ENCODE data around the gene PRSS2.
"Not testable (repeated sequence)": the region's sequence is repeated elsewhere in the genome, so short reads cannot be mapped to it uniquely, and the experiment has no call there.

Gene PRSS2

GRCh38 chr7:142760071-142760642, 10.6 kb upstream of the PRSS2 start:
- Histone ChIP-seq H4K20me1 (no peaks in the 10 kb centered on the region), H3K36me3 (no peaks in the 10 kb centered on the region), H3K9ac (no peak overlapping the region), H3K4me2 (no peak overlapping the region), H3K27ac (no peak overlapping the region), H3K4me3 (no peak overlapping the region), H3K4me1 (peaks cover 9% of the 10 kb centered on the region), H3K9me3 (no peaks in the 10 kb centered on the region), H3K27me3 (no peaks in the 10 kb centered on the region)
- TF ChIP-seq Cebpa-rat (IDR thresholded peaks at IDR 0.05) = no peak

- H3K4me2 ChIP-seq, H3K4me1 ChIP-seq, H3K9me3 ChIP-seq, H3K36me3 ChIP-seq, H4K20me1 ChIP-seq, H3K27me3 ChIP-seq, H3K27ac ChIP-seq, H3K9ac ChIP-seq, H3K4me3 ChIP-seq: not testable (repeated sequence)
These were observed 9.2 kb upstream of the PRSS2 start for GRCh38 chr7:142761606-142762005.

GRCh38 chr7:142762104-142762503, 8.7 kb upstream of the PRSS2 start:
- H3K4me2 ChIP-seq = no peak overlapping the region
- H3K9me3 ChIP-seq = no peaks in the 10 kb centered on the region
- no peak overlapping the region for H3K27ac ChIP-seq
- no peak for TF ChIP-seq Cebpa-rat (IDR thresholded peaks at IDR 0.05)
- H4K20me1 ChIP-seq = no peaks in the 10 kb centered on the region
- H3K4me1 ChIP-seq = peaks cover 9% of the 10 kb centered on the region
- H3K4me3 ChIP-seq = no peak overlapping the region
- no peaks in the 10 kb centered on the region for H3K27me3 ChIP-seq
- H3K36me3 ChIP-seq = no peaks in the 10 kb centered on the region
- no peak overlapping the region for H3K9ac ChIP-seq

GRCh38 chr7:142767451-142767850, 3.3 kb upstream of the PRSS2 start:
- Histone ChIP-seq H3K4me2 (no peak overlapping the region), H3K9me3 (no peaks in the 10 kb centered on the region), H3K27me3 (no peaks in the 10 kb centered on the region), H3K36me3 (no peaks in the 10 kb centered on the region), H3K27ac (no peak overlapping the region), H3K4me3 (no peak overlapping the region), H3K4me1 (peaks cover 26% of the 10 kb centered on the region), H3K9ac (no peak overlapping the region), H4K20me1 (no peaks in the 10 kb centered on the region)
- no peak for TF ChIP-seq Cebpa-rat (IDR thresholded peaks at IDR 0.05)

DNA sequence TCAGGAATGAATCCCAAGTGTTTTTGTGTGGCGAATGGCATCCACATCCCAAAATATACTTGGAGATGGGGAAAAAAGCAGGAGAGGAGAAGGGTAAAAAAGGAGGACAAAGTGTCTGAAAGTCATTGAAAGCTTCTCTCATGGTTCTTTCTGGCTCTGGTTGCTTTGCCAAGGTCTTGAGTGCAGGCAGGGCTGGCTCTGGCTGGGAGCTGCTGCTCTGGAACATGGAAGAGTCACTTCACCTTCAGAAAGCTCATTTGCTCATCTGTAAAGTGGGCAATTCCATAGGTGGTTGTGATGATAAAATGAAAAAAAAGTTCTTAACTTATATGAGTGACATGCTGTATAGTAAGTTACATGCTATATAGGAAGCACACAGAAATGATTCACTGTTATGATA, 2.9 kb upstream of the PRSS2 start:
- Histone ChIP-seq H3K4me1 (peaks cover 26% of the 10 kb centered on the region), H3K9ac (no peak overlapping the region), H4K20me1 (no peaks in the 10 kb centered on the region), H3K27me3 (no peaks in the 10 kb centered on the region), H3K4me3 (no peak overlapping the region), H3K9me3 (no peaks in the 10 kb centered on the region), H3K27ac (no peak overlapping the region), H3K4me2 (no peak overlapping the region), H3K36me3 (no peaks in the 10 kb centered on the region)
- TF ChIP-seq Cebpa-rat (IDR thresholded peaks at IDR 0.05) = no peak

DNA sequence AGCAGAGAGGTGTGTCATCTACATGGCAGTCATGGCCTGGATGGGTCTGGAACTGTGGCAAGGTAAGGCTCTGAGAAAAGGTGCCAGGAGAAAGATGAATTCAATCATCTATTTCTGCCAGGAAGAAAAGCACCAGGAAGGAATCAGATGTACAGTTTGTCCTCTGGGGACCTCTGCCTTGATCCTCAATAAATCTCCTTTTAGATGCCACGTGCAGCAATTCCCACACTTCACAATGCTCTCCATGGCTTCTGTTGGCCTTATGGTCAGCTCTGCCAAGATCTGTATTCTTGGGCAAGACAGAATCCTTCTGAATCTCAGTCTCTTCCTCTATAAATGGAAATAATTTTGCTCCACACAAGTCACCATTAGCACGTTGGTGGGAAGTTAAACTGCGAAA, 1.9 kb upstream of the PRSS2 start:
- not testable (repeated sequence) for H3K4me2 ChIP-seq, H3K27ac ChIP-seq, H4K20me1 ChIP-seq, H3K27me3 ChIP-seq, H3K9ac ChIP-seq, H3K9me3 ChIP-seq, H3K4me3 ChIP-seq, H3K36me3 ChIP-seq
- H3K4me1 ChIP-seq = peaks cover 17% of the 10 kb centered on the region

DNA sequence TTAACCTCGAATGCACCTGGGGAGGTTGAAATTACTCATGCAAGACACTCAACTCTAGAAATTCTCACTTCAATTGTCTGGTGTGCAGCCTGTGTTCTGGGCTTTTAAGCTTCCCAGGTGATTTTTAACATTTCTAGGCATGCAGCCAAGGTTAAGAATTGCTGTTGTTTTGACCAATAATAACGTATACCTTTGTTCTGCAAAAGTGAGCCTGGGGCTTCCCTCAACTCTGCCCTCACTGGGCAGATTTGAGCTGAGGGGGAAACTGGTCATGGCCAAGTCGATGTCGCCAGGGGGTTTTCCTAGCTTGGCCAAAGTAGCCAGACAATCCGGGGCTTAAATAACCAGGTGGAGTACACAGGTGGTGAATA, 568 bp downstream of the PRSS2 start:
- no peaks in the 10 kb centered on the region for H3K27me3 ChIP-seq
- H3K9me3 ChIP-seq = no peaks in the 10 kb centered on the region
- no peaks in the 10 kb centered on the region for H3K36me3 ChIP-seq
- no peak overlapping the region for H3K4me3 ChIP-seq
- TF ChIP-seq Cebpa-rat (IDR thresholded peaks at IDR 0.05) = no peak
- H3K4me2 ChIP-seq = peak overlapping the region; percentile 21; the same call in 1 of the 2 replicates
- no peak overlapping the region for H3K9ac ChIP-seq
- H3K4me1 ChIP-seq = peaks cover 17% of the 10 kb centered on the region
- H4K20me1 ChIP-seq = no peaks in the 10 kb centered on the region
- no peak overlapping the region for H3K27ac ChIP-seq

GRCh38 chr7:142772051-142772450, 1.3 kb downstream of the PRSS2 start:
- H3K4me1 ChIP-seq = peaks cover 17% of the 10 kb centered on the region
- no peak for TF ChIP-seq Cebpa-rat (IDR thresholded peaks at IDR 0.05)
- no peak overlapping the region for H3K27ac ChIP-seq
- no peak overlapping the region for H3K4me2 ChIP-seq
- H3K9me3 ChIP-seq = no peaks in the 10 kb centered on the region
- no peaks in the 10 kb centered on the region for H4K20me1 ChIP-seq
- no peaks in the 10 kb centered on the region for H3K36me3 ChIP-seq
- no peak overlapping the region for H3K4me3 ChIP-seq
- no peak overlapping the region for H3K9ac ChIP-seq
- no peaks in the 10 kb centered on the region for H3K27me3 ChIP-seq

GRCh38 chr7:142772673-142773072, 1.9 kb downstream of the PRSS2 start:
- H3K27ac ChIP-seq = no peak overlapping the region
- no peaks in the 10 kb centered on the region for H3K9me3 ChIP-seq

GRCh38 chr7:142773230-142773629, 2.5 kb downstream of the PRSS2 start:
- no peaks in the 10 kb centered on the region for H3K9me3 ChIP-seq
- no peaks in the 10 kb centered on the region for H3K36me3 ChIP-seq
- peaks cover 17% of the 10 kb centered on the region for H3K4me1 ChIP-seq
- H3K9ac ChIP-seq = no peak overlapping the region
- H3K27me3 ChIP-seq = no peaks in the 10 kb centered on the region
- TF ChIP-seq Cebpa-rat (IDR thresholded peaks at IDR 0.05) = no peak
- no peak overlapping the region for H3K4me2 ChIP-seq
- no peaks in the 10 kb centered on the region for H4K20me1 ChIP-seq
- no peak overlapping the region for H3K27ac ChIP-seq
- H3K4me3 ChIP-seq = no peak overlapping the region

More at GRCh38 chr7:142772673-142773072, 1.9 kb downstream of the PRSS2 start:
- peaks cover 17% of the 10 kb centered on the region for H3K4me1 ChIP-seq
- no peaks in the 10 kb centered on the region for H4K20me1 ChIP-seq
- H3K27me3 ChIP-seq = no peaks in the 10 kb centered on the region
- no peak overlapping the region for H3K4me2 ChIP-seq
- no peak for TF ChIP-seq Cebpa-rat (IDR thresholded peaks at IDR 0.05)
- H3K4me3 ChIP-seq = no peak overlapping the region
- H3K9ac ChIP-seq = no peak overlapping the region
- no peaks in the 10 kb centered on the region for H3K36me3 ChIP-seq
